Spleen (tissue), 11 donors: ENCODE data around the gene NUDT14. TPM values are rescaled to one million over a fixed set of nuclear protein-coding genes. Genes with fewer than 3 reads are reported as not detected.

Experiments used
- DNase-seq: peaks from one replicate; pipeline ENCODE4 v3.0.0-alpha.2; 2020
- H3K27ac ChIP-seq, 8 donors: fragments of 200-600 bp; sonication (generic) in 7 of 8; 1 replicate in 4 of 8; 2 replicates in 4 of 8; pipeline versions ENCODE4 v1.5.0 to v1.8.0; 2016 to 2021; ENCODE audit warnings: inconsistent platforms in 4 of 8, mild to moderate bottlenecking in 4 of 8, moderate library complexity in 1 of 8
- H3K27me3 ChIP-seq, 7 donors: fragments of 200-600 bp; sonication (generic) in 6 of 7; replicated peaks in 1 of 7; 1 replicate in 4 of 7; 2 replicates in 3 of 7; pipeline versions ENCODE4 v1.5.0 to v1.8.0; 2016 to 2021; ENCODE audit warnings: inconsistent platforms in 3 of 7, mild to moderate bottlenecking in 1 of 7
- H3K36me3 ChIP-seq, 6 donors: fragments of 200-600 bp; sonication (generic) in 5 of 6; 1 replicate in 4 of 6; 2 replicates in 2 of 6; pipeline versions ENCODE4 v1.5.0 to v1.8.0; 2016 to 2021; ENCODE audit warnings: inconsistent platforms in 2 of 6
- H3K4me1 ChIP-seq, 6 donors: fragments of 200-600 bp; sonication (generic) in 5 of 6; 1 replicate in 3 of 6; 2 replicates in 3 of 6; pipeline versions ENCODE4 v1.5.0 to v1.8.0; 2016 to 2021; ENCODE audit warnings: inconsistent platforms in 3 of 6
- H3K4me3 ChIP-seq, 8 donors: fragments of 200-600 bp; sonication (generic) in 7 of 8; 1 replicate in 4 of 8; 2 replicates in 4 of 8; pipeline versions ENCODE4 v1.5.0 to v1.8.0; 2016 to 2021; ENCODE audit warnings: inconsistent platforms in 4 of 8, mild to moderate bottlenecking in 4 of 8, moderate library complexity in 2 of 8
- H3K9me3 ChIP-seq, 8 donors: fragments of 200-600 bp; sonication (generic) in 7 of 8; 1 replicate in 4 of 8; 2 replicates in 4 of 8; pipeline versions ENCODE4 v1.5.0 to v1.8.0; 2016 to 2021; ENCODE audit warnings: inconsistent platforms in 4 of 8
- POLR2A ChIP-seq, 3 donors: fragments of 450-650 bp; IDR thresholded peaks; one replicate each; pipeline ENCODE4 v1.5.1; 2017; ENCODE audit warnings: antibody characterized with exemption in 3 of 3, mild to moderate bottlenecking in 1 of 3
- POLR2AphosphoS5 ChIP-seq, 3 donors: sonication (generic); formaldehyde crosslinking; IDR thresholded peaks; one replicate each; pipeline ENCODE4 v1.5.1; 2017; ENCODE audit warnings: antibody characterized with exemption in 3 of 3
- WGBS, 5 donors: extraction: QIAGEN DNeasy Blood & Tissue Kit in 3 of 5; methylation state at CpG; one replicate each; pipeline versions ENCODE4 v1.1.5 to v1.1.7; 2013 to 2018; 5-methylcytosine and 5-hydroxymethylcytosine counted together
- intact Hi-C: fragments of 100-400 bp; cut with DNase I; formaldehyde crosslinking; loops from one replicate; pipeline ENCODE4 v1.15.0; 2023; ENCODE audit warnings: low total_unique reads
- microRNA-seq, 3 donors: library from miRNA; unstranded; fragments of <30 nt; microRNA quantifications; one replicate each; pipeline versions ENCODE4 to v1.1.0, GENCODE V29; 2019 to 2020
- polyA plus RNA-seq, 3 donors: library from polyadenylated mRNA; stranded (reverse); fragments of 200-250 nt; gene quantifications; one replicate each; pipeline ENCODE4 v1.2.1, GENCODE V29; 2013
- small RNA-seq, 4 donors: library from RNA; depleted of rRNA; stranded (forward); fragments of <200 nt; gene quantifications; one replicate each; pipeline ENCODE3, GENCODE V24; 2016
- total RNA-seq, 7 donors: library from RNA; depleted of rRNA in 3 of 7; stranded (reverse); fragments of >200 nt in 3 of 7; fragmentation: NEBNext Ultra II Directional in 4 of 7; extraction: Animal tissue kit (Norgen Biotek cat#: 25700) in 4 of 7; gene quantifications; one replicate each; pipeline versions ENCODE4 v1.1.0 to v1.2.1, GENCODE V29; 2016 to 2021
- TF ChIP-seq, protein P1 (sequence below), 11 experiments: fragments of 200-600 bp in 7 of 11; fragments of 450-650 bp in 4 of 11; sonication (generic) in 4 of 11; IDR thresholded peaks in 8 of 11; conservative IDR thresholded peaks in 3 of 11; 1 replicate in 7 of 11; 2 replicates in 4 of 11; pipeline versions ENCODE4 v1.4.0 to v1.8.0; 2016 to 2021; ENCODE audit warnings: antibody characterized with exemption in 11 of 11, inconsistent platforms in 4 of 11, mild to moderate bottlenecking in 1 of 11
- donor health status: healthy with polysubstance abuse.
- donor health status: DM: no; HTN: no; CAD: no; lungs with moderate emphysema.
- donor health status: DM: no; HTN: no; CAD: no.
- donor health status: Bipolar disorder and iron deficiency.
- donor health status: healthy.
- donor health status: DM: no; HTN: no; CAD: no.
- donor health status: DM: yes; HTN: yes; CAD: no.

NUDT14 gene
- total and polyA plus RNA-seq, 10 donors: 10.1 to 31.1 (median 21.5) TPM

DNA sequence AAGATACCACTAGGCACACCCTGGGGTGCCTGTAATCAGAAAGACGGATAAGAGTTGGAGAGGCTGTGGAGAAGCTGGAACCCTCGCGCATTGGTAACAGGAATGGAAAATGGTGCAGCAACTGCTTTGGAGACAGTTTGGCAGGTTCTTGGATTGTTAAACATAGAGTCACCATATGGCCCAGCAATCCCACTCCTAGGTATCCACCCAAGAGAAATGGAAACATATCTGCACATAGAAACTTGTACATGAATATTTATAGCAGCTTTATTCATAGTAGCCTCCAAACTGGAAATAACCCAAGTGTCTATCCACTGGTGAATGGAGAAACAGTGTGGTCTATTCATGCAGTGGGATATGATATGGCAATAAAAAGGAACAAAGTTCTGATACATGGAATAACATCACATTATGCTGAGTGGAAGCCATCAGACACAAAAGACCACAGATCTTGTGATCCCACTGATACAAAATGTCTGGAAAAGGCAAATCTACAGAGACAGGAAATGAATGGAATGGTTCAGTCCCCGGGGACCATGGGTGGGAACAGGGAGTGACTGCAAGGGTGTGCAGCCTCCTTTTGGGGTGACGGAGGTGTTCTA is 57.9 kb downstream of the NUDT14 start:
- Histone ChIP-seq H3K4me1 (no peaks in the 10 kb centered on the region), H3K27me3 (peaks cover 0 to 69% (median 4%) of the 10 kb centered on the region in 7 donors), H3K27ac (no peak overlapping the region), H3K4me3 (no peak overlapping the region), H3K36me3 (no peaks in the 10 kb centered on the region), H3K9me3 (peaks cover 0 to 28% (median 20%) of the 10 kb centered on the region in 8 donors)
- no peak for DNase-seq
- 87 to 93% (median 91%) methylated on average over 5 of the region's 5 CpGs for WGBS, 5 donors
- intact Hi-C loops: no loop called here
- TF ChIP-seq, protein P1, sequence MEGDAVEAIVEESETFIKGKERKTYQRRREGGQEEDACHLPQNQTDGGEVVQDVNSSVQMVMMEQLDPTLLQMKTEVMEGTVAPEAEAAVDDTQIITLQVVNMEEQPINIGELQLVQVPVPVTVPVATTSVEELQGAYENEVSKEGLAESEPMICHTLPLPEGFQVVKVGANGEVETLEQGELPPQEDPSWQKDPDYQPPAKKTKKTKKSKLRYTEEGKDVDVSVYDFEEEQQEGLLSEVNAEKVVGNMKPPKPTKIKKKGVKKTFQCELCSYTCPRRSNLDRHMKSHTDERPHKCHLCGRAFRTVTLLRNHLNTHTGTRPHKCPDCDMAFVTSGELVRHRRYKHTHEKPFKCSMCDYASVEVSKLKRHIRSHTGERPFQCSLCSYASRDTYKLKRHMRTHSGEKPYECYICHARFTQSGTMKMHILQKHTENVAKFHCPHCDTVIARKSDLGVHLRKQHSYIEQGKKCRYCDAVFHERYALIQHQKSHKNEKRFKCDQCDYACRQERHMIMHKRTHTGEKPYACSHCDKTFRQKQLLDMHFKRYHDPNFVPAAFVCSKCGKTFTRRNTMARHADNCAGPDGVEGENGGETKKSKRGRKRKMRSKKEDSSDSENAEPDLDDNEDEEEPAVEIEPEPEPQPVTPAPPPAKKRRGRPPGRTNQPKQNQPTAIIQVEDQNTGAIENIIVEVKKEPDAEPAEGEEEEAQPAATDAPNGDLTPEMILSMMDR (IDR thresholded peaks at IDR 0.05 in 8 of 11, conservative IDR thresholded peaks at IDR 0.05 in 3 of 11): no peak
- TF ChIP-seq POLR2AphosphoS5 (IDR thresholded peaks at IDR 0.05): no peak
- no peak for TF ChIP-seq POLR2A (IDR thresholded peaks at IDR 0.05)

Small RNAs within 50 kb of the gene (microRNA-seq; reads per million reads assigned to microRNA genes)
- gene MIR6765: 0 to 0.36 (median 0) reads per million in 3 donors

Small RNAs within 50 kb of the gene (small RNA-seq; reads per million reads assigned to genes)
- gene MIR6765: 0 reads per million in 4 donors

Other genes with a start within 250 kb of the NUDT14 start
- gene AHNAK2, start 202.9 kb downstream of the NUDT14 start, total RNA-seq: 1 to 10 TPM in 1 of 7 donors, under 1 TPM in 6; 0.26 to 1.3 (median 0.66) TPM
- under 1 TPM; 0.30 to 0.86 (median 0.76) TPM for gene AHNAK2, start 202.9 kb downstream of the NUDT14 start, polyA plus RNA-seq
- gene CLBA1, start 195.5 kb downstream of the NUDT14 start, total RNA-seq: 1 to 10 TPM; 1.7 to 4.0 (median 3.4) TPM
- gene CLBA1, start 195.5 kb downstream of the NUDT14 start, polyA plus RNA-seq: 1 to 10 TPM; 3.7 to 4.3 (median 3.9) TPM
- 10 to 100 TPM in 2 of 7 donors, 1 to 10 TPM in 5; 6.5 to 15.1 (median 8.7) TPM for gene CDCA4, start 160.2 kb downstream of the NUDT14 start, total RNA-seq
- 10 to 100 TPM in 1 of 3 donors, 1 to 10 TPM in 2; 5.8 to 10.5 (median 8.5) TPM for gene CDCA4, start 160.2 kb downstream of the NUDT14 start, polyA plus RNA-seq
- 10 to 100 TPM; 17.5 to 33.7 (median 23.1) TPM for gene GPR132, start 115.9 kb downstream of the NUDT14 start, total RNA-seq
- gene GPR132, start 115.9 kb downstream of the NUDT14 start, polyA plus RNA-seq: 1 to 10 TPM; 5.0 to 9.0 (median 5.8) TPM
- gene JAG2, start 12.5 kb downstream of the NUDT14 start, total RNA-seq: 10 to 100 TPM in 1 of 7 donors, 1 to 10 TPM in 6; 3.0 to 10.8 (median 6.0) TPM
- gene JAG2, start 12.5 kb downstream of the NUDT14 start, polyA plus RNA-seq: 10 to 100 TPM in 1 of 3 donors, 1 to 10 TPM in 2; 6.1 to 14.3 (median 6.6) TPM
- gene BTBD6, start 67.2 kb upstream of the NUDT14 start, total RNA-seq: 10 to 100 TPM; 19.1 to 31.4 (median 23.6) TPM
- gene BTBD6, start 67.2 kb upstream of the NUDT14 start, polyA plus RNA-seq: 10 to 100 TPM; 28.2 to 30.2 (median 29.0) TPM
- gene BRF1, start 119.7 kb upstream of the NUDT14 start, total RNA-seq: 10 to 100 TPM; 37.7 to 71.2 (median 54.8) TPM
- 10 to 100 TPM; 16.2 to 31.5 (median 23.8) TPM for gene BRF1, start 119.7 kb upstream of the NUDT14 start, polyA plus RNA-seq
- 100 to 1,000 TPM in 4 of 7 donors, 10 to 100 TPM in 3; 69.8 to 148 (median 104) TPM for gene PACS2, start 133.4 kb upstream of the NUDT14 start, total RNA-seq
- gene PACS2, start 133.4 kb upstream of the NUDT14 start, polyA plus RNA-seq: 100 to 1,000 TPM in 1 of 3 donors, 10 to 100 TPM in 2; 32.2 to 101 (median 72.4) TPM
- 1 to 10 TPM in 5 of 7 donors, under 1 TPM in 2; 0.33 to 5.3 (median 1.8) TPM for gene TEX22, start 217.2 kb upstream of the NUDT14 start, total RNA-seq
- under 1 TPM; 0.33 to 0.59 (median 0.54) TPM for gene TEX22, start 217.2 kb upstream of the NUDT14 start, polyA plus RNA-seq
- 100 to 1,000 TPM in 3 of 7 donors, 10 to 100 TPM in 4; 63.7 to 128 (median 82.6) TPM for gene MTA1, start 238.5 kb upstream of the NUDT14 start, total RNA-seq
- gene MTA1, start 238.5 kb upstream of the NUDT14 start, polyA plus RNA-seq: 10 to 100 TPM; 33.0 to 83.1 (median 52.6) TPM